H9 (cell line): Measurements from ENCODE around the gene TMEM63C. TPM values are rescaled to one million over a fixed set of nuclear protein-coding genes. Genes with fewer than 3 reads are reported as not detected.

Source experiments
- DNase-seq: peaks from one replicate; pipeline ENCODE4 v3.0.0-alpha.2; 2017
- H2AFZ ChIP-seq: one replicate; pipeline ENCODE4 v1.6.1; 2013; ENCODE audit warnings: mild to moderate bottlenecking, low read length, control low read depth, moderate library complexity
- H2AK5ac ChIP-seq: 2 replicates; pipeline ENCODE4 v1.6.1; 2013; ENCODE audit warnings: low read length, control low read depth, mixed read lengths; ENCODE audit not compliant: insufficient read length
- H2BK120ac ChIP-seq: one replicate; pipeline ENCODE4 v1.6.1; 2013; ENCODE audit warnings: low read depth, mild to moderate bottlenecking, low read length, control low read depth, inconsistent platforms; ENCODE audit not compliant: poor library complexity, severe bottlenecking
- H2BK12ac ChIP-seq: 2 replicates; pipeline ENCODE4 v1.6.1; 2013; ENCODE audit warnings: low read length, control low read depth, mixed read lengths, low read depth; ENCODE audit not compliant: insufficient read length
- H2BK15ac ChIP-seq: 2 replicates; pipeline ENCODE4 v1.6.1; 2013; ENCODE audit warnings: low read depth, low read length, control low read depth
- H2BK20ac ChIP-seq: one replicate; pipeline ENCODE4 v1.6.1; 2013; ENCODE audit warnings: low read depth, mild to moderate bottlenecking, low read length, control low read depth, inconsistent platforms; ENCODE audit not compliant: poor library complexity, severe bottlenecking
- H2BK5ac ChIP-seq: 2 replicates; pipeline ENCODE4 v1.6.1; 2013; ENCODE audit warnings: low read length, control low read depth, mixed read lengths; ENCODE audit not compliant: insufficient read length
- H3K14ac ChIP-seq: 2 replicates; pipeline ENCODE4 v1.6.1; 2013; ENCODE audit warnings: low read length, control low read depth; ENCODE audit not compliant: insufficient read depth
- H3K18ac ChIP-seq: 2 replicates; pipeline ENCODE4 v1.6.1; 2013; ENCODE audit warnings: low read depth, mild to moderate bottlenecking, mixed read lengths, low read length, control low read depth; ENCODE audit not compliant: insufficient read length
- H3K23ac ChIP-seq: 2 replicates; pipeline ENCODE4 v1.6.1; 2013; ENCODE audit warnings: low read length, control low read depth, mixed read lengths, low read depth; ENCODE audit not compliant: insufficient read length
- H3K23me2 ChIP-seq: 2 replicates; pipeline ENCODE4 v1.6.1; 2013; ENCODE audit warnings: low read depth, mild to moderate bottlenecking, mixed read lengths, low read length, control low read depth; ENCODE audit not compliant: insufficient read length, poor library complexity, severe bottlenecking
- H3K27ac ChIP-seq: 2 replicates; pipeline ENCODE4 v1.5.1; 2013; ENCODE audit warnings: low read length, control low read depth, mixed read lengths, low read depth; ENCODE audit not compliant: insufficient read length
- H3K27me3 ChIP-seq: 2 replicates; pipeline ENCODE4 v1.6.1; 2013; ENCODE audit warnings: low read length, control low read depth, inconsistent platforms; ENCODE audit not compliant: insufficient read depth
- H3K4ac ChIP-seq: 2 replicates; pipeline ENCODE4 v1.6.1; 2013; ENCODE audit warnings: low read depth, mild to moderate bottlenecking, control low read depth, inconsistent platforms, low read length, moderate library complexity
- H3K4me1 ChIP-seq: 2 replicates; pipeline ENCODE4 v1.6.1; 2013; ENCODE audit warnings: low read length, control low read depth, inconsistent platforms; ENCODE audit not compliant: insufficient read depth
- H3K4me2 ChIP-seq: 2 replicates; pipeline ENCODE4 v1.6.1; 2013; ENCODE audit warnings: low read length, control low read depth, mixed read lengths; ENCODE audit not compliant: insufficient read length, insufficient read depth
- H3K56ac ChIP-seq: 2 replicates; pipeline ENCODE4 v1.6.1; 2013; ENCODE audit warnings: low read depth, mild to moderate bottlenecking, mixed read lengths, low read length, control low read depth; ENCODE audit not compliant: insufficient read length
- H3K79me1 ChIP-seq: 2 replicates; pipeline ENCODE4 v1.6.1; 2013; ENCODE audit warnings: low read depth, mild to moderate bottlenecking, moderate library complexity, low read length, control low read depth, inconsistent platforms; ENCODE audit not compliant: insufficient read depth, poor library complexity, severe bottlenecking
- H3K79me2 ChIP-seq: 2 replicates; pipeline ENCODE4 v1.6.1; 2013; ENCODE audit warnings: low read length, control low read depth, inconsistent platforms; ENCODE audit not compliant: insufficient read depth
- H3K9ac ChIP-seq: 2 replicates; pipeline ENCODE4 v1.6.1; 2013; ENCODE audit warnings: low read length, control low read depth, mixed read lengths; ENCODE audit not compliant: insufficient read length; ENCODE audit errors: extremely low read depth
- H3K9me3 ChIP-seq: one replicate; pipeline ENCODE4 v1.6.1; 2013; ENCODE audit warnings: low read depth, low read length, inconsistent platforms; ENCODE audit not compliant: control insufficient read depth
- H3T11ph ChIP-seq: one replicate; pipeline ENCODE4 v1.6.1; 2013; ENCODE audit warnings: mild to moderate bottlenecking, low read length, control low read depth, inconsistent platforms
- H4K20me1 ChIP-seq: one replicate; pipeline ENCODE4 v1.6.1; 2013; ENCODE audit not compliant: control insufficient read depth, insufficient read length, insufficient read depth
- H4K5ac ChIP-seq: 2 replicates; pipeline ENCODE4 v1.6.1; 2013; ENCODE audit warnings: low read depth, mild to moderate bottlenecking, mixed read lengths, low read length, control low read depth; ENCODE audit not compliant: insufficient read length
- H4K8ac ChIP-seq: replicated peaks from 2 replicates; pipeline ENCODE4 v1.6.1; 2013; ENCODE audit warnings: low read length, control low read depth, mixed read lengths, low read depth; ENCODE audit not compliant: insufficient read length
- H4K91ac ChIP-seq: 2 replicates; pipeline ENCODE4 v1.6.1; 2013; ENCODE audit warnings: low read depth, mild to moderate bottlenecking, moderate library complexity, mixed read lengths, low read length, control low read depth; ENCODE audit not compliant: insufficient read length
- H3K27ac Mint-ChIP-seq, 3 experiments: 2 replicates in 2 of 3; 3 replicates in 1 of 3; pipeline ENCODE4 v1.8.0; 2020 to 2021; ENCODE audit warnings: mixed read lengths in 3 of 3, mild to moderate bottlenecking in 1 of 3, moderate library complexity in 1 of 3
- H3K27me3 Mint-ChIP-seq: 2 replicates; pipeline ENCODE4 v1.8.0; 2021; ENCODE audit warnings: low read depth, mild to moderate bottlenecking, moderate library complexity, mixed read lengths
- H3K36me3 Mint-ChIP-seq, 3 experiments: 2 replicates in 2 of 3; 3 replicates in 1 of 3; pipeline ENCODE4 v1.8.0; 2020 to 2021; ENCODE audit warnings: low read depth in 3 of 3, mixed read lengths in 3 of 3; ENCODE audit not compliant: insufficient read depth in 1 of 3
- H3K4me1 Mint-ChIP-seq, 2 experiments: 2 replicates each; pipeline ENCODE4 v1.8.0; 2020; ENCODE audit warnings: mixed read lengths in 2 of 2
- H3K4me3 Mint-ChIP-seq, 2 experiments: 2 replicates in 1 of 2; 3 replicates in 1 of 2; pipeline ENCODE4 v1.8.0; 2020 to 2021; ENCODE audit warnings: mild to moderate bottlenecking in 2 of 2, mixed read lengths in 2 of 2, moderate library complexity in 1 of 2
- H3K9me3 Mint-ChIP-seq, 2 experiments: 2 replicates in 1 of 2; 3 replicates in 1 of 2; pipeline ENCODE4 v1.8.0; 2020; ENCODE audit warnings: mild to moderate bottlenecking in 2 of 2, mixed read lengths in 2 of 2, moderate library complexity in 1 of 2
- CTCF ChIP-seq: fragments of 200-600 bp; sonication (generic); conservative IDR thresholded peaks from 3 replicates; pipeline ENCODE4 v1.8.0; 2021; ENCODE audit warnings: antibody characterized with exemption, mild to moderate bottlenecking
- WGBS: extraction: QIAGEN DNeasy Blood & Tissue Kit; methylation state at CpG from one replicate; pipeline ENCODE4 v1.1.7; 2013; ENCODE audit warnings: missing lambda C conversion rate, low lambda C conversion rate, mixed read lengths; ENCODE audit not compliant: insufficient read length; ENCODE audit errors: extremely low coverage; 5-methylcytosine and 5-hydroxymethylcytosine counted together
- total RNA-seq: library from RNA; stranded (reverse); gene quantifications from 2 replicates; pipeline ENCODE4 v1.2.1, GENCODE V29; 2021

The TMEM63C gene
- total RNA-seq, 1 experiment from 2014 or later, result 2.2 TPM

DNA sequence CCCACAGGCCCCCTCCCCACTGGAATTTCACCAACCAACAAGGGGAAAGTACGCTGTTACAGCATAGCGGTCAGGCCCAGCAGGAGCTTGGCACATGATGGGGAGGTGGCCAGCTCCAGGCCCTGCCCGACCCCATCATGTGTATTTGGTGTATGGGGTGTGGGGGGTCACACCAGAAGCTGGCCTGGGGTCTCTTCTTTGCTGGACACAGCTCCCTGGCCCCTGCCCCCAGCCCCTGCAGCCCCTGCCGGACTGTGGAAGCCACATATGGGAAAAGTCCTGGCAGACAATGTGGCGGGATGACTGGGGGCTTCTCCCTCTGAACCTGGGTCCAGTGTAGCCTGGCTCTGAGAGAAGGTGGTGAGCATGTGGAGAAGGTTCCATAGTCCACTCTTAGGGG is 77.0 kb downstream of the TMEM63C start:
- Histone ChIP-seq H4K8ac (no peak overlapping the region), H3K18ac (no peak overlapping the region), H2AFZ (no peak overlapping the region), H3K79me2 (no peaks in the 10 kb centered on the region), H3K27me3 (no peaks in the 10 kb centered on the region), H3K9ac (no peak overlapping the region), H4K91ac (no peak overlapping the region), H3K27ac (no peak overlapping the region), H3K4ac (no peak overlapping the region), H3K23me2 (no peaks in the 10 kb centered on the region), H3K56ac (no peak overlapping the region), H3K23ac (no peak overlapping the region), H3K4me2 (no peak overlapping the region), H3K79me1 (no peaks in the 10 kb centered on the region), H3K4me1 (no peaks in the 10 kb centered on the region), H2BK15ac (no peak overlapping the region), H2BK12ac (no peak overlapping the region), H2AK5ac (no peak overlapping the region), H3T11ph (no peak overlapping the region), H3K9me3 (no peaks in the 10 kb centered on the region), H3K14ac (no peak overlapping the region), H4K20me1 (peaks cover 2% of the 10 kb centered on the region), H2BK5ac (no peak overlapping the region), H2BK20ac (no peak overlapping the region), H4K5ac (no peak overlapping the region), H2BK120ac (no peak overlapping the region)
- WGBS, result no CpG with 5 or more reads among the region's 5 CpGs
- Mint-ChIP-seq H3K9me3 (no peaks in the 10 kb centered on the region), H3K36me3 (no peaks in the 10 kb centered on the region), H3K27ac (no peak overlapping the region), H3K4me3 (no peak overlapping the region), H3K4me1 (peaks cover 2 to 9% of the 10 kb centered on the region in 2 experiments), H3K27me3 (peaks cover 2% of the 10 kb centered on the region)
- TF ChIP-seq CTCF, result no peak
- no peak for DNase-seq
